8988T (cell line): Measurements from ENCODE around the gene ASB10.

Source experiments
- DNase-seq: peaks from one replicate; pipeline ENCODE4 v3.0.0; 2011

ASB10 gene, protein sequence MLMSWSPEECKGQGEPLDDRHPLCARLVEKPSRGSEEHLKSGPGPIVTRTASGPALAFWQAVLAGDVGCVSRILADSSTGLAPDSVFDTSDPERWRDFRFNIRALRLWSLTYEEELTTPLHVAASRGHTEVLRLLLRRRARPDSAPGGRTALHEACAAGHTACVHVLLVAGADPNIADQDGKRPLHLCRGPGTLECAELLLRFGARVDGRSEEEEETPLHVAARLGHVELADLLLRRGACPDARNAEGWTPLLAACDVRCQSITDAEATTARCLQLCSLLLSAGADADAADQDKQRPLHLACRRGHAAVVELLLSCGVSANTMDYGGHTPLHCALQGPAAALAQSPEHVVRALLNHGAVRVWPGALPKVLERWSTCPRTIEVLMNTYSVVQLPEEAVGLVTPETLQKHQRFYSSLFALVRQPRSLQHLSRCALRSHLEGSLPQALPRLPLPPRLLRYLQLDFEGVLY

GRCh38 chr7:151186640-151187408, at the start of gene ASB10:
Gene ASB10 (minus strand): TSS chr7:151187250. CDS start chr7:151187130, 120 bp downstream.
- DNase-seq = no peak

- no peak for DNase-seq
These were observed 49.4 kb upstream of the ASB10 start for GRCh38 chr7:151236406-151236805.

DNA sequence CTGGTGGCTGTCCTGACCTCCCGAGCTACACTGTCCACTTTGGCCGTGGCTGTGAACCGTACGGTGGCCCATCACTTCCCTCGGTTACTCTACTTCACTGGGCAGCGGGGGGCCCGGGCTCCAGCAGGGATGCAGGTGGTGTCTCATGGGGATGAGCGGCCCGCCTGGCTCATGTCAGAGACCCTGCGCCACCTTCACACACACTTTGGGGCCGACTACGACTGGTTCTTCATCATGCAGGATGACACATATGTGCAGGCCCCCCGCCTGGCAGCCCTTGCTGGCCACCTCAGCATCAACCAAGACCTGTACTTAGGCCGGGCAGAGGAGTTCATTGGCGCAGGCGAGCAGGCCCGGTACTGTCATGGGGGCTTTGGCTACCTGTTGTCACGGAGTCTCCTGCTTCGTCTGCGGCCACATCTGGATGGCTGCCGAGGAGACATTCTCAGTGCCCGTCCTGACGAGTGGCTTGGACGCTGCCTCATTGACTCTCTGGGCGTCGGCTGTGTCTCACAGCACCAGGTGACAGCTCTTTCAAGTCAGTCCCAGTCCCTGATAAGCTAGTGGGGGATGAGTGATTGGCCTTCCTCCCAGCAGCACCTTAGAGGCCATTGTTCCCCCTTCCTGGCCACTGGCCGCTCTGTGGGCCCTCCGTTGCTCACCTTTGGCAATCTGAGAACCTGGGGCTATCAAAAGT, 48.2 kb upstream of the ASB10 start:
- DNase-seq = no peak

GRCh38 chr7:151233804-151234203, 46.8 kb upstream of the ASB10 start:
- DNase-seq = no peak

DNA sequence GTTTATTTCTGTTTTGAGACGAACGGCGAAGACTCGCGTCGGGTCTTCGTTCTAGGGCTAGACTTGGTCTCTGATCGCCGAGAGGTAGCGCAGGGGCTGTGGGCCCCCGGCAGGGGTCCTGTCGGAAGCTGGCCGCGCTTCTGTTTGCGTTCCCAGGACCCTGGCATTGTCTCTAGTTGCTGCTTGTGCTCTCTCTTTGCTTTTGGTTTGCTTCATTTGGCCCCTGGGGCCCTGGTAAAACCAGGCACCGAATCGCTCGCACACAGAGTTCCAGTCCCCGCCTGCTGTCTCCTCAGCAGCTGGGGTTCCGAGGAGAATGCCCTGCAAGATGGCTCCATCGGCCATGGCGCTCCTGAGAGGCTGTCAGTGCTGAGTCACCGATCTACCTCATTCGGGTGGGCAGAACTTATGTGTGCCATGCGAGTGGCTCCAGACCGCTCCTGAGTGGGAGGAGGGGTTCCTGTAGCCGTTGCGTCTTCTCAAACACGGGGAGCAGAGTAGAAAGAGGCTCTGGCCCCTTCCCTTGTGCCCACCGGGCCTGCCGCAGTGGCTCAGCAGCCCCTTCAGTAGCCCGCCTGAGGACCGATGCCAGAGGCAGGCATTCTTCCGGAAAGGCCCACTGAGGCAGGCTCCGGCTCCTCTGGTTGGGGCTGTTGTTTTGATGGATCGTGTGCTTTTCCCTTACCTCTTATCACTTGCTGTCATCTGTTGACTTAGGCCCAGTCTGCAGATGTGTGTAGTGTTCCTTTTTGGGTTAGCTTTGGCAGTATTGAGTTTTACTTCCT, 46.1 kb upstream of the ASB10 start:
- no peak for DNase-seq

- peak; percentile 95 for DNase-seq
These were observed 45.3 kb upstream of the ASB10 start, which contains the start of gene CHPF2 for GRCh38 chr7:151232091-151232916. Gene CHPF2 (plus strand): TSS chr7:151232483. CDS start chr7:151234012, 1,529 bp downstream.

- no peak for DNase-seq
These were observed 44.0 kb upstream of the ASB10 start for GRCh38 chr7:151231080-151231479.

DNA sequence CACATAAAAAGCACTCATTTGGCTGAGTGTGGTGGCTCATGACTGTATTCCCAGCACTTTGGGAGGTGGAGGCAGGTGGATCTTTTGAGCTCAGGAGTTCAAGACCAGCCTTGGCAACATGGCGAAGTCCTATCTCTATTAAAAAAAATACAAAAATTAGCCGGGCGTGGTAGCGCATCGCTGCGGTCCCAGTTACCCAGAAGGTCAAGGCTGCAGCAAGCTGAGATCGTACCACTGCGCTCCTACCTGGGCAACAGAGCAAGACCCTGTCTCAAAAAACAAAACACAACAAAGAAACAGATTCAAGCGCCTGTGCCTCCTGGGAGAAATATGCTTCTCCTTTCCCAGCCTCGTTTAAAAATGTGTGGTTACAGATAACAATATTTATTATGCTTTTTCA, 42.2 kb upstream of the ASB10 start:
- no peak for DNase-seq

GRCh38 chr7:151228024-151228866, 41.2 kb upstream of the ASB10 start:
- DNase-seq = no peak

GRCh38 chr7:151226875-151227782, 40.1 kb upstream of the ASB10 start, which contains the start of gene ABCF2:
Gene ABCF2 (minus strand): TSS chr7:151227205. CDS start chr7:151226458, 747 bp downstream.
- peak; percentile 93 for DNase-seq

DNA sequence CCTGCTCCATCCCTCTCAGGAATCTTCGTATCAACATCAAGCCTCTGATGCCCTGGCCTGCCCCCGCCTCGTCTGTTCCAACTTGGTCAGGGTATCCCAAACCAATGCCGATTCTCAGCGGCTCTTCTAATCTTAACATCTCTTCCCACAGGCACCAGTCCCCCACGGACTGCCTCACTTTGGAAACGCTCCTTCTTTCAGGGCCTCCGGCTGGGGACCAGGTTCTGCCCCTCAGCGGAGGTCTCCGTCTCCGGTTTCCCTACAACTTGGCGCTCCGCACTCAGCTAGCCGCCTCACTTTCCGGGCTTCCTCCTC, 39.5 kb upstream of the ASB10 start:
- no peak for DNase-seq

- DNase-seq = no peak
These were observed 39.0 kb upstream of the ASB10 start for GRCh38 chr7:151225948-151226510.

DNA sequence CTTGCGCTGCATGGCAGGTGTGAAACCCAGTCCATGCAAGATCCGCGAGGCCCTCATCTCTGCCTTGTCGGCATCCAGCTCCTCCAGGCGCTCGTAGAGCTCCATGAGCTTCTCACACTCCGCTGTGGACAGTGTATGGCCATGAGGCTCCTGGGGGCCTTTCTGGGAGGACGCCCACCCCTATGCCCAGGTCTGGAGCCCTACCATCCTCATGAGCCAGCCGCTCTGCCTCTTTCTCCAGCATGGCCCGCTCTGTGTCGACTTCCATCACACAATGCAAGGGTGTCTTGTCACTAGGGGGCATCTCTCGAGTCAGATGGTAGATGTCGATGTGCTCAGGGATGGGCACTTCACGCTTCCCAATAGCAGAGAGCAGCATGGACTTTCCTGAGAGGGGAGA, 36.7 kb upstream of the ASB10 start:
- DNase-seq = no peak

- DNase-seq = no peak
These were observed 31.1 kb upstream of the ASB10 start for GRCh38 chr7:151218170-151218569.

- DNase-seq = no peak
These were observed 28.3 kb upstream of the ASB10 start for GRCh38 chr7:151215396-151215795.

- no peak for DNase-seq
These were observed 26.8 kb upstream of the ASB10 start for GRCh38 chr7:151213826-151214225.

- no peak for DNase-seq
These were observed 25.6 kb upstream of the ASB10 start for GRCh38 chr7:151212626-151213025.

- no peak for DNase-seq
These were observed 24.2 kb upstream of the ASB10 start for GRCh38 chr7:151211155-151211772.
